Measurements from ENCODE around the gene AGPAT3. TPM values are rescaled to one million over a fixed set of nuclear protein-coding genes. Genes with fewer than 3 reads are reported as not detected.
"Not testable (repeated sequence)": the region's sequence is repeated elsewhere in the genome, so short reads cannot be mapped to it uniquely, and the experiment has no call there.

Gene AGPAT3
- 23.3 and 45.1 TPM in 2 replicates for total RNA-seq (2014; rRNA removed; shearing (Covaris generic); ENCODE audit: low replicate concordance)

DNA sequence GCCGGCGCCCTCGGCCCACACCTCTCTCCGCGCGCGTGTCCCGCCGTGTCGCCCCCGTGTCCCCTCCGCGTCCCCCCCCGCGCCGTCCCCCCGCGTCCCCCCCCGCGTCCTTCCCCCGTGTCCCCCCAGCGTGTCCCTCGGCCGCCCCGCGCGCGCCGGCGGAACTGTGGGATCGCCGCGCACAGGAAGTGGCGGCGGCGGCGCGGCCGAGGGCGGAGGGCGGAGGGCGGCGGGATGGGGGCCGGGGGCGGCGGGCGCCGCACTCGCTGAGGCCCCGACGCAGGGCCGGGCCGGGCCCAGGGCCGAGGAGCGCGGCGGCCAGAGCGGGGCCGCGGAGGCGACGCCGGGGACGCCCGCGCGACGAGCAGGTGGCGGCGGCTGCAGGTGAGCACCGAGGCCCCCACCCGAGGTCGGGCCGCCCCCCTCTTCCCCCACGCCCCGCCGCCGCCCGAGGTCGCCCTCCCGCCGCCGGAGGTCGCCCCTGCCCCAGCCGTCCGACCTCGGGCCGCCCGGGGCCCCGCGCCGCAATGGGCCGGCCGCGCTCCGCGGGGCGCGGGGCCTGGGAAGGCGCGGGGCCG is at the start of gene AGPAT3:
Gene AGPAT3 (plus strand): TSS at position 262 of the 578 bp plus-strand sequence. CDS start 94,459 bp downstream, outside the sequence.
- peak within 1 kb of the TSS; percentile 78 for H3K4me3 ChIP-seq
- peaks cover 37% of the 10 kb centered on the region for H3K36me3 ChIP-seq
- no peaks in the 10 kb centered on the region for H3K27me3 ChIP-seq
- DNase-seq, result peak; percentile 49
- no peaks in the 10 kb centered on the region for H3K9me3 ChIP-seq

- Histone ChIP-seq H3K9me3 (no peaks in the 10 kb centered on the region), H3K4me3 (no peak overlapping the region), H3K27me3 (no peaks in the 10 kb centered on the region), H3K36me3 (no peaks in the 10 kb centered on the region)
- DNase-seq, result no peak
Measured at GRCh38 chr21:43815991-43816390, 49.0 kb upstream of the AGPAT3 start.

- H3K4me3 ChIP-seq, result no peak overlapping the region
- H3K9me3 ChIP-seq, result no peaks in the 10 kb centered on the region
- no peaks in the 10 kb centered on the region for H3K27me3 ChIP-seq
- H3K36me3 ChIP-seq, result no peaks in the 10 kb centered on the region
- no peak for DNase-seq
Measured at GRCh38 chr21:43816611-43817071, 48.4 kb upstream of the AGPAT3 start.

DNA sequence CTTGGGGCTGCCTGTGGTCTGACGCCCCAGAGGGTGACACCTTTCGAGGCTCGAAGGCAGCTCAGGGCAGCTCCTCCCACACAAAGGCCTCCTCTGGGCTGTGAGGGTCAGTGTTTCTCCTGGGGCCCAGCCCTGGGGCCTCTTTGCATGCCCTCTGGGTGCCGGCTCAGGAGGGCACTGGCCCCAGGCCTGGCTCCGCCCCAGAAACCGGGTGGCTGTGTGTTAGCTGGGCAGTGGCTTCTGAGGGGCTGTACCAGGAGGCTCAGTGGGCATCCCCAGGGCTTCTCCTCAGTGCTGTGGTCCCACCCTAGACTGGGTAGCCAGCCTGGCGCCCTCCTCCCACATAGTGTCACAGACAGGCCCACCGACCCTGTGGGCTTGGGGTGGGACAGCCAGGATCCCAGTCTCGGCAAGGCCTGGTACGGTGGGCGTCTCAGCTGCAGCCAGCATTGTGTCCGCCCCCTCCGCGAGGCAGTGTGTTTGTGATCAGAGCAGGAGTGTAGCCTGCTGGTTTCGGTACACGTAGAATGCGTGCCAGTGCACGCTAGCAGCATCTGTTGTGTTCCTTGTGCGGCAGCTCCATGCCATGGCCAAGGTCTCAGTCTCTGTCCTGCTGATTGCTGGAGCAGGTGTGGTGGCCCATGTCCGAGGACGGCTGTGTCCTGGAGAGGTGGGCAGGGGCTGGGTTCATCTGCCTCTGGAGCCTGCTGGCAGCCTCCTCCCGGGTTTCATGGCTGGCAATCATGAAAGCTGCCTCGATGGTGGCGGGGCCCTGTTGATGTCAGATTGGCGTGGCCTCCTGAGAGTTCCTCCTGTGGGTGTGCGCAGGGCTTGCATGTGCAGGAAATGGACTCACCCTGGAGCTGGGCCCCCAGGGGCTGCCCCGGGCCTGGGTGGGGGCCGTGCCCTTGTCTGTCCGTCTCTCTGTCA is 47.6 kb upstream of the AGPAT3 start:
- no peaks in the 10 kb centered on the region for H3K27me3 ChIP-seq

DNA sequence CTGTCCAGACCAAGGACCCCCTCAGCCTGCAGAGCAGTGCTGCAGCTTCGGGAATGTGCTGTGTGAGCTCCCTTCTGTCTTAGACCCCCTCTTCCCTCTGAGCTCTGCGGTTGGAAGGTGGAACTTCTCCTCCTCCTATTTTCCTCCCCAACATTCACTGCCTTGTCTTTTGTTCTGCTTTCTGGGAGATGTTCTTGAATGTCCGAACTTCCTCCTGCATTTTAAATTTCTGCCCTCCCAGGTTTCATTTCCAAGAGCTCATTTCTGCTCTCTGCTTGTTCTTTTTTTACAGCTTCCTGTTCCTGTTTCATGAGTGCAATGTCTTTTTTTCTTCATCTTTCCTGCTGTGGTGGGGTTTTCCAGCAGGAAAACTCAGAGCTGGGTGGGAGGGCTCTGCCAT is 46.3 kb upstream of the AGPAT3 start:
- no peak for DNase-seq
- Histone ChIP-seq H3K4me3 (no peak overlapping the region), H3K27me3 (no peaks in the 10 kb centered on the region), H3K9me3 (no peaks in the 10 kb centered on the region), H3K36me3 (no peaks in the 10 kb centered on the region)

More for the DNA sequence above, 47.6 kb upstream of the AGPAT3 start:
- no peaks in the 10 kb centered on the region for H3K9me3 ChIP-seq
- no peaks in the 10 kb centered on the region for H3K36me3 ChIP-seq
- H3K4me3 ChIP-seq, result no peak overlapping the region
- no peak for DNase-seq

GRCh38 chr21:43819511-43820405 is 45.3 kb upstream of the AGPAT3 start:
- no peaks in the 10 kb centered on the region for H3K36me3 ChIP-seq
- H3K9me3 ChIP-seq, result no peaks in the 10 kb centered on the region
- DNase-seq, result no peak
- H3K4me3 ChIP-seq, result no peak overlapping the region
- no peaks in the 10 kb centered on the region for H3K27me3 ChIP-seq

- Histone ChIP-seq H3K27me3 (no peaks in the 10 kb centered on the region), H3K4me3 (no peak overlapping the region), H3K9me3 (no peaks in the 10 kb centered on the region), H3K36me3 (no peaks in the 10 kb centered on the region)
- DNase-seq, result no peak
Measured at GRCh38 chr21:43820466-43820865, 44.6 kb upstream of the AGPAT3 start.

- not testable (repeated sequence) for H3K36me3 ChIP-seq, DNase-seq, H3K9me3 ChIP-seq, H3K27me3 ChIP-seq, H3K4me3 ChIP-seq
Measured at GRCh38 chr21:43822166-43822565, 42.9 kb upstream of the AGPAT3 start.

GRCh38 chr21:43822741-43823140 is 42.3 kb upstream of the AGPAT3 start:
- H3K4me3 ChIP-seq, H3K27me3 ChIP-seq, H3K9me3 ChIP-seq, DNase-seq, H3K36me3 ChIP-seq: not testable (repeated sequence)

DNA sequence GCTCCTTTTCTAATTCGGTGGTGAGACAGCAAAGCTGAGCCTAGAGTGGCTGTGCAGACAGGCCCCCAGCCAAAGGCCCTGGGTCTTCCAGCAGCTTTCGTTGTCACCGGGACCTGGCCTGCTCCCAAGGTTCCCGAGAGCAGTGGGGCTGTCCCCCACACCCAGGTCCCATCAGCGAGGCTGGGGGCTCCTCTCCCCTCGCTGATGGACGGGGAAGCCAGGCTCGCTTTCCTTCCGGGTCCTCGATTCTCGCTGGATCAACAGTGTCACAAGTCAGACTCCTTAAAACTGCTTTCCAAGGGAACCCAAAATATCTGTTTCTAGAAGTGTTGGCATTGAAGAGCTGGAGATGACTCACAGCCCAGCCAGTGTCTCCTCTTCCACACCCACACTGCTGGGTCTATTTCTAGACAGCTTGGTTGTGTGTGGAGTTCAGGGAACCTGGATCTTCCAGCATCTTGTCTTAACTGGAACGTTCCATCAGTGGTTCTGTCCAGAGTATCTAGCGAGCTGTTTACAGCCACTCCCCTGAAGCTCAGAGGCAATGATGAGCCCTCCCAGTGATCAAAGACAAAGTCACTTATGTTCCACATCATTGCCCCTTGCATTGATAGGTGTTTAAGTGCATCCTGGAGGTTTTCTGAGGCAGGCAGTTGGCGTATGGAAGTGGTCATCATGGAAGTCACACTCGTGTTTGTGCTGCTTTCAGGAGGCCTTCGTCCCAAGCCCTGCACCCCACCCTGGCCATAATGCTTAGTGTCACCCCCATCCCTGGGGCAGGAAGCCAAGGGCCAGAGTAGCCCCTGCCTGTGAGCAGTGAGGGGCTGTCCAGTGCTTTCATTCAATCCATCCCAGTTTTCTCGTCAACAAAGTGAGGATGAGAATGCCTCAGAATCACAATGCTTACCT is 40.4 kb upstream of the AGPAT3 start:
- no peaks in the 10 kb centered on the region for H3K36me3 ChIP-seq

GRCh38 chr21:43825242-43825935 is 39.6 kb upstream of the AGPAT3 start:
- no peak for DNase-seq
- Histone ChIP-seq H3K4me3 (no peak overlapping the region), H3K27me3 (peaks cover 18% of the 10 kb centered on the region), H3K36me3 (no peaks in the 10 kb centered on the region), H3K9me3 (peaks cover 4% of the 10 kb centered on the region; the same call in 1 of the 2 replicates)

More for the DNA sequence above, 40.4 kb upstream of the AGPAT3 start:
- peak; percentile 62 for DNase-seq
- Histone ChIP-seq H3K27me3 (peaks cover 10% of the 10 kb centered on the region), H3K9me3 (peaks cover 4% of the 10 kb centered on the region; the same call in 1 of the 2 replicates), H3K4me3 (no peak overlapping the region)

GRCh38 chr21:43825936-43826622 is 38.9 kb upstream of the AGPAT3 start:
- Histone ChIP-seq H3K36me3 (no peaks in the 10 kb centered on the region), H3K27me3 (peaks cover 24% of the 10 kb centered on the region), H3K9me3 (peaks cover 4% of the 10 kb centered on the region; the same call in 1 of the 2 replicates), H3K4me3 (no peak overlapping the region)
- no peak for DNase-seq

DNA sequence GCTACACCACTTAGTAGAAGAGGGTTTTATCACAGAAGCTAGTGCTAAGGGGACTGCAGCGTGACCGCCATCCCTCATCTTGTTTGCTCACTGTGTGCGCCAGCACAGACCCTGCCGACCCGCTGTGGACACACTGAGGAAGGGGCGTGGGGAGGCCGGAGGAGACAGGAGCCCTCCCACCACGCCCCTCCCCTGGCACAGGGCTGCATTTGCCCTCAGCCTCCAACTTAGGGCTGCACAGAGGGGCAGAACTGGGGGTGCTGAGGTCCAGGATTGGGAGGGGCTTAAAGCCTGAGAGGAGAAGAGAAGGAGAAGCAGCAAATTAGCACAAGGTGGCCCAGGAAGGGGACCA is 38.4 kb upstream of the AGPAT3 start:
- no peak for DNase-seq
- H3K9me3 ChIP-seq, result peaks cover 4% of the 10 kb centered on the region; the same call in 1 of the 2 replicates
- peaks cover 24% of the 10 kb centered on the region for H3K27me3 ChIP-seq
- H3K36me3 ChIP-seq, result no peaks in the 10 kb centered on the region
- no peak overlapping the region for H3K4me3 ChIP-seq

- DNase-seq, result peak; percentile 84
- H3K4me3 ChIP-seq, result no peak overlapping the region
Measured at GRCh38 chr21:43827015-43827611, 37.9 kb upstream of the AGPAT3 start.

More at GRCh38 chr21:43827015-43827611, 37.9 kb upstream of the AGPAT3 start:
- Histone ChIP-seq H3K9me3 (peaks cover 4% of the 10 kb centered on the region; the same call in 1 of the 2 replicates), H3K27me3 (peaks cover 24% of the 10 kb centered on the region), H3K36me3 (no peaks in the 10 kb centered on the region)

All from MG63 (cell line).